Muscle of leg (tissue), 11 donors: ENCODE data around the gene LAMA2. TPM values are rescaled to one million over a fixed set of nuclear protein-coding genes. Genes with fewer than 3 reads are reported as not detected.

Experiments used
- DNase-seq: peaks from one replicate; pipeline ENCODE4 v3.0.0; 2013
- H3K27ac ChIP-seq: one replicate; pipeline ENCODE4 v1.5.1; 2013; ENCODE audit warnings: mild to moderate bottlenecking, low read length, control low read depth
- H3K27me3 ChIP-seq: one replicate; pipeline ENCODE4 v1.6.1; 2013; ENCODE audit warnings: low read length; ENCODE audit not compliant: control insufficient read depth, insufficient read depth
- H3K36me3 ChIP-seq: one replicate; pipeline ENCODE4 v1.6.1; 2013; ENCODE audit warnings: low read length; ENCODE audit not compliant: control insufficient read depth, insufficient read depth
- H3K4me1 ChIP-seq: one replicate; pipeline ENCODE4 v1.6.1; 2013; ENCODE audit warnings: low read length; ENCODE audit not compliant: control insufficient read depth, insufficient read depth
- H3K4me3 ChIP-seq: one replicate; pipeline ENCODE4 v1.5.1; 2013; ENCODE audit warnings: low read length, control low read depth
- H3K9me3 ChIP-seq: replicated peaks from 2 replicates; pipeline ENCODE4 v1.6.1; 2013; ENCODE audit warnings: low read depth, low read length; ENCODE audit not compliant: control insufficient read depth
- WGBS: methylation state at CpG from one replicate; pipeline ENCODE4 v1.1.5; 2013; ENCODE audit warnings: missing lambda C conversion rate; ENCODE audit not compliant: insufficient coverage; 5-methylcytosine and 5-hydroxymethylcytosine counted together
- polyA plus RNA-seq, 8 donors: library from polyadenylated mRNA; unstranded; fragments of 120-200 nt; gene quantifications; one replicate each; pipeline versions ENCODE4 v1.2.1 to v1.2.3, GENCODE V29; 2013; ENCODE audit warnings: inconsistent platforms in 1 of 8, low replicate concordance in 1 of 8; ENCODE audit not compliant: insufficient read length in 8 of 8, insufficient read depth in 1 of 8
- total RNA-seq: library from RNA; stranded (reverse); fragments of 120-200 nt; gene quantifications from one replicate; pipeline ENCODE4 v1.2.4, GENCODE V29; 2013

Gene LAMA2
- total and polyA plus RNA-seq, 9 donors = 105 to 165 (median 140) TPM

- Histone ChIP-seq H3K36me3 (no peaks in the 10 kb centered on the region), H3K9me3 (no peaks in the 10 kb centered on the region), H3K4me1 (peaks cover 4% of the 10 kb centered on the region), H3K27me3 (no peaks in the 10 kb centered on the region), H3K4me3 (no peak overlapping the region), H3K27ac (no peak overlapping the region)
- DNase-seq = no peak
Observed at GRCh38 chr6:129130106-129130505, 247.2 kb downstream of the LAMA2 start.

DNA sequence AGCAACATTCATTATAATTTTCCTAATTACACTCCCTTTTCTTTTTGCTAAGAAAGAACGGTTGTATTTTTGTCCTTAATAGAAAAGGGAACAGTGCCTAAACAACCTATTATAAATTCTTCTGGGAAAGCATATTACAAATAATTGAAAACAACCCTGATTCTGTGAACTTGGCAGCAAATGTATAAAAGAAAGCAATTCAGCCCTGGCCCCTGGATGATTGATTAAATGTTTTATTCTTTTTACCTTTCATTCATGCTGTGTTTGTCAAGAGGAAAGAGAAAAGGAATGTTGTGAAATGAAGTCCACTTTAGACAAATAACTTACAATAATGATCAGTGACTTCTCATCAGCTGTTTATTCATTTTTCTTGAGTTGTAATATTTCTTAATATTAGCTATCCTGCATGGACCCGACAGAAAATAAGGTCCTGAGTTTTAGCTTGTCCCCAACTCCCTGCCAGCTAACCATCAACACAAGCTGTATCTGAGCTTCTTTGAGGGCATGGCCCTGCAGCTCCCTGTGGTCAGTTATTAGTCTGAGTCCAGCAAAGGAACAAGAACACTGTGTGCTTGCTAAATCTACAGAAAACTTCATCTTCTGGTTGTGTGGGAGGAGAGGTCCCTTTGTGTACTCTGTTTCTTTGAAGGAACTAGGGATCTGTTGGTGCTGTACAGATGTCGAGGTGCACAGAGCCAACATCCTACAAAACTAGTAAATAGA lies 248.2 kb downstream of the LAMA2 start:
- no CpG with 5 or more reads among the region's 3 CpGs for WGBS
- Histone ChIP-seq H3K9me3 (no peaks in the 10 kb centered on the region), H3K27me3 (no peaks in the 10 kb centered on the region), H3K27ac (peak overlapping the region; percentile 59), H3K4me3 (no peak overlapping the region), H3K4me1 (peaks cover 4% of the 10 kb centered on the region), H3K36me3 (no peaks in the 10 kb centered on the region)
- DNase-seq = peak; percentile 75

DNA sequence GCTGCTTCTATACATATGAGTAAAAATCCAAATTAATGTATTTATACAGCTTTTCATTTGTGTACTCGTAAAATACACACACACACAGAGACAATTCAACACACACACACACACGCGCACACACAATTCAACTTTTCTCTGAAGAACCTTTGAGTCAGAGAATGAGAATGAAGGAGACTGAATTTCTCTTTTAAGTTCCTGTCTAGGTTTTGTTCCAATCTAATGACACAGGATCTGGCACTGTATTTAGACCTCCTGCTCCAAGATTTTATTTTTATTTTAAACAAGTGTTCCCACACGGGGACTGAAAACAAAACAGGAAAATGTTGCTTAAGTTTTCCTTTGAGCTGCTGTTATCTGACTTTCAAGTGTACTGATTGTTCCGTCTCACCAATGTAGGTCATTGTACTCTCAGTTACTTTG lies 250.8 kb downstream of the LAMA2 start:
- no peaks in the 10 kb centered on the region for H3K36me3 ChIP-seq
- no CpG with 5 or more reads among the region's 5 CpGs for WGBS
- H3K27ac ChIP-seq = peak overlapping the region; percentile 16
- no peak overlapping the region for H3K4me3 ChIP-seq
- peaks cover 4% of the 10 kb centered on the region for H3K4me1 ChIP-seq
- H3K9me3 ChIP-seq = no peaks in the 10 kb centered on the region
- peak; percentile 95 for DNase-seq
- no peaks in the 10 kb centered on the region for H3K27me3 ChIP-seq

DNA sequence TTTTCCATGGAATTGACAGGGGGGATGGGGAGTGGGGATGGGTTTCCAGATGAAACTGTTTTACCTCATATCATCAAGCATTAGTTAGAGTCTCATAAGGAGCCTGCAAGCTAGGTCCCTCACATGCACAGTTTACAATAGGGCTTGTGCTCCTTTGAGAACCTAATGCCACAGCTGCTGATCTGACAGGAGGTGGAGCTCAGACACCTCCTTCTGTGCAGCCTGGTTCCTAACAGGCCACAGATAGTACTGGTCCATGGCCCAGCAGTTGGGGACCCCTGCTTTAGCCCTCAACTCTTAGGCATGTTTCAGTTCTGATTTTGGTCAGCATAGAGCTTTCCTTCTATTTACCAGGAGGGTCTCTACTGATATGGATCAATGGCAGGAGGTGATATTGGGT lies 251.6 kb downstream of the LAMA2 start:
- peaks cover 4% of the 10 kb centered on the region for H3K4me1 ChIP-seq
- H3K4me3 ChIP-seq = no peak overlapping the region

GRCh38 chr6:129135451-129135850 lies 252.5 kb downstream of the LAMA2 start:
- H3K9me3 ChIP-seq = no peaks in the 10 kb centered on the region
- peak; percentile 49 for DNase-seq
- no CpG with 5 or more reads among the region's 1 CpG for WGBS
- peaks cover 6% of the 10 kb centered on the region for H3K4me1 ChIP-seq
- no peak overlapping the region for H3K27ac ChIP-seq
- H3K27me3 ChIP-seq = no peaks in the 10 kb centered on the region
- H3K4me3 ChIP-seq = no peak overlapping the region
- no peaks in the 10 kb centered on the region for H3K36me3 ChIP-seq

More for the DNA sequence above, 251.6 kb downstream of the LAMA2 start:
- DNase-seq = no peak
- no peaks in the 10 kb centered on the region for H3K27me3 ChIP-seq
- peak overlapping the region; percentile 16 for H3K27ac ChIP-seq
- no peaks in the 10 kb centered on the region for H3K36me3 ChIP-seq
- no peaks in the 10 kb centered on the region for H3K9me3 ChIP-seq

GRCh38 chr6:129136751-129137150 lies 253.8 kb downstream of the LAMA2 start:
- Histone ChIP-seq H3K9me3 (no peaks in the 10 kb centered on the region), H3K4me3 (no peak overlapping the region), H3K27me3 (no peaks in the 10 kb centered on the region), H3K27ac (no peak overlapping the region), H3K36me3 (no peaks in the 10 kb centered on the region), H3K4me1 (peaks cover 8% of the 10 kb centered on the region)
- DNase-seq = no peak
- 100% methylated on average over 1 of the region's 4 CpGs for WGBS

GRCh38 chr6:129138739-129139405 lies 255.9 kb downstream of the LAMA2 start:
- Histone ChIP-seq H3K27me3 (no peaks in the 10 kb centered on the region), H3K4me3 (no peak overlapping the region), H3K27ac (no peak overlapping the region), H3K4me1 (peaks cover 10% of the 10 kb centered on the region), H3K9me3 (no peaks in the 10 kb centered on the region), H3K36me3 (no peaks in the 10 kb centered on the region)
- WGBS = 96% methylated on average over 2 of the region's 4 CpGs
- no peak for DNase-seq

GRCh38 chr6:129140526-129140925 lies 257.6 kb downstream of the LAMA2 start:
- no peaks in the 10 kb centered on the region for H3K9me3 ChIP-seq
- H3K27ac ChIP-seq = peak overlapping the region; percentile 83
- DNase-seq = peak; percentile 98
- H3K4me3 ChIP-seq = no peak overlapping the region
- no peaks in the 10 kb centered on the region for H3K27me3 ChIP-seq
- H3K4me1 ChIP-seq = peaks cover 8% of the 10 kb centered on the region
- no peaks in the 10 kb centered on the region for H3K36me3 ChIP-seq
- WGBS = no CpG with 5 or more reads among the region's 2 CpGs

GRCh38 chr6:129141499-129141898 lies 258.6 kb downstream of the LAMA2 start:
- Histone ChIP-seq H3K4me3 (no peak overlapping the region), H3K27ac (peak overlapping the region; percentile 83), H3K27me3 (no peaks in the 10 kb centered on the region), H3K36me3 (no peaks in the 10 kb centered on the region), H3K4me1 (peaks cover 8% of the 10 kb centered on the region), H3K9me3 (no peaks in the 10 kb centered on the region)
- peak; percentile 83 for DNase-seq
- no CpG with 5 or more reads among the region's 1 CpG for WGBS

DNA sequence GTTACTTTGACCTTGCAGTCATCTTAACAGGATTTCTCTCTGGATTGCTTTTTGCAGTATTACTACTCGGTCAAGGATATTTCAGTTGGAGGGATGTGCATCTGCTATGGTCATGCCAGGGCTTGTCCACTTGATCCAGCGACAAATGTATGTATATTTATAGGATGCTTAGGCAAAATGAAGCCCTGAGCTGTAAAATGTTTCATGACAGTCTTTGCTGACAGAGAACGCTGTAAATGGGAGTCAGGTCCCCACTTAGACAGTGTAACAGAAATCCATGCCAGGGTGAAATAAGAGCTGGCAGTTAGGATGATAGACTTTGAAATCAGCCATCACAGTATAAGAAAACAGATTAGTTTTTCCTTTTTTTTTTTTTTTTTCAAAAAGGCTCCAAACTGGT lies 264.0 kb downstream of the LAMA2 start:
- Histone ChIP-seq H3K27ac (no peak overlapping the region), H3K4me1 (peaks cover 2% of the 10 kb centered on the region), H3K36me3 (peaks cover 12% of the 10 kb centered on the region), H3K9me3 (no peaks in the 10 kb centered on the region), H3K27me3 (no peaks in the 10 kb centered on the region), H3K4me3 (no peak overlapping the region)
- DNase-seq = peak; percentile 36
- 93% methylated on average over 2 of the region's 3 CpGs for WGBS
